Measurements from ENCODE around the gene SEMA3B.

- TF ChIP-seq CTCF (IDR thresholded peaks at IDR 0.05) (no peak), FOXK1 (CRISPR knock-in tag; IDR thresholded peaks at IDR 0.05) (no peak), ZNF138 (CRISPR knock-in tag; conservative IDR thresholded peaks at IDR 0.05) (no peak), ATF6 (CRISPR knock-in tag; IDR thresholded peaks at IDR 0.05) (no peak), USF1 (CRISPR knock-in tag; IDR thresholded peaks at IDR 0.05) (no peak), E2F4 (CRISPR knock-in tag; IDR thresholded peaks at IDR 0.05; ENCODE audit: borderline replicate concordance, low read depth) (no peak), ATF2 (CRISPR knock-in tag; IDR thresholded peaks at IDR 0.05; ENCODE audit: borderline replicate concordance, low read depth) (no peak), RELA (CRISPR knock-in tag; IDR thresholded peaks at IDR 0.05; ENCODE audit: borderline replicate concordance) (no peak), ZBTB43 (CRISPR knock-in tag; IDR thresholded peaks at IDR 0.05) (no peak)
Measured at GRCh38 chr3:50299929-50300680, 31.2 kb downstream of the SEMA3B start.
